Neural cell (in vitro differentiated cells): Measurements from ENCODE around the gene GPR25. TPM values are rescaled to one million over a fixed set of nuclear protein-coding genes. Genes with fewer than 3 reads are reported as not detected.

Experiments
- H2AFZ ChIP-seq: fragments of 200-600, 300-800 bp; sonication (generic), shearing (Covaris generic); 2 replicates; pipeline ENCODE4 v1.6.0; 2014; ENCODE audit warnings: low read depth, mild to moderate bottlenecking, antibody characterized with exemption, low read length, moderate library complexity
- H3F3A ChIP-seq: fragments of 200-600 bp; shearing (Covaris generic); 2 replicates; pipeline ENCODE4 v1.6.1; 2016; ENCODE audit warnings: mild to moderate bottlenecking, moderate library complexity, mixed read lengths, antibody characterized with exemption, low read length; ENCODE audit not compliant: insufficient read depth, poor library complexity, severe bottlenecking
- H3K27ac ChIP-seq: fragments of 200-600, 300-800 bp; sonication (generic), shearing (Covaris generic); 2 replicates; pipeline ENCODE4 v1.5.1; 2014; ENCODE audit warnings: mild to moderate bottlenecking, low read length, moderate library complexity
- H3K27me3 ChIP-seq: fragments of 300-800, 200-600 bp; sonication (generic), shearing (Covaris generic); 2 replicates; pipeline ENCODE4 v1.6.0; 2014; ENCODE audit warnings: mild to moderate bottlenecking, low read depth, low read length, moderate library complexity; ENCODE audit not compliant: insufficient read depth
- H3K36me3 ChIP-seq: fragments of 300-800, 200-600 bp; sonication (generic), shearing (Covaris generic); 2 replicates; pipeline ENCODE4 v1.5.1; 2014; ENCODE audit warnings: mild to moderate bottlenecking, antibody characterized with exemption, low read length, moderate library complexity; ENCODE audit not compliant: insufficient read depth
- H3K4me2 ChIP-seq: fragments of 300-800, 200-600 bp; sonication (generic), shearing (Covaris generic); 2 replicates; pipeline ENCODE4 v1.6.0; 2014; ENCODE audit warnings: mild to moderate bottlenecking, low read length
- H3K4me3 ChIP-seq: fragments of 300-800, 200-600 bp; sonication (generic), shearing (Covaris generic); 2 replicates; pipeline ENCODE4 v1.5.1; 2014; ENCODE audit warnings: mild to moderate bottlenecking, low read length, moderate library complexity
- H3K79me2 ChIP-seq: fragments of 200-600 bp; shearing (Covaris generic); replicated peaks from 2 replicates; pipeline ENCODE4 v1.6.0; 2014; ENCODE audit warnings: mild to moderate bottlenecking, low read length, moderate library complexity; ENCODE audit not compliant: insufficient read depth
- H3K9ac ChIP-seq: fragments of 300-800, 200-600 bp; sonication (generic), shearing (Covaris generic); 2 replicates; pipeline ENCODE4 v1.6.1; 2016; ENCODE audit warnings: mild to moderate bottlenecking, low read length, mixed read lengths
- H3K9me2 ChIP-seq: fragments of 200-600 bp; shearing (Covaris generic); 2 replicates; pipeline ENCODE4 v1.6.1; 2016; ENCODE audit warnings: mild to moderate bottlenecking, low read length, mixed read lengths; ENCODE audit not compliant: insufficient read depth
- H3K9me3 ChIP-seq: fragments of 200-600, 300-800 bp; sonication (generic), shearing (Covaris generic); 2 replicates; pipeline ENCODE4 v1.6.1; 2016; ENCODE audit warnings: mild to moderate bottlenecking, mixed run types, low read length, moderate library complexity, mixed read lengths
- H4K20me1 ChIP-seq: fragments of 200-600 bp; shearing (Covaris generic); 2 replicates; pipeline ENCODE4 v1.6.1; 2016; ENCODE audit warnings: mild to moderate bottlenecking, mixed run types; ENCODE audit not compliant: insufficient read depth
- CTCF ChIP-seq: fragments of 450-650 bp; IDR thresholded peaks from 2 replicates; pipeline ENCODE4 v1.5.1; 2014; ENCODE audit warnings: antibody characterized with exemption, mild to moderate bottlenecking, moderate library complexity; ENCODE audit not compliant: poor library complexity, severe bottlenecking
- EP300 ChIP-seq: fragments of 450-650 bp; conservative IDR thresholded peaks from 2 replicates; pipeline ENCODE4 v1.6.1; 2014; ENCODE audit warnings: antibody characterized with exemption, mild to moderate bottlenecking, moderate library complexity; ENCODE audit not compliant: poor library complexity, severe bottlenecking
- EZH2 ChIP-seq: fragments of 200-600, 300-800 bp; shearing (Covaris generic), sonication (generic); IDR thresholded peaks from 2 replicates; pipeline ENCODE4 v1.6.1; 2014; ENCODE audit warnings: antibody characterized with exemption, low read length, borderline replicate concordance, mild to moderate bottlenecking; ENCODE audit not compliant: insufficient read depth, poor library complexity, severe bottlenecking
- MXI1 ChIP-seq: fragments of 450-650 bp; conservative IDR thresholded peaks from 2 replicates; pipeline ENCODE4 v1.6.1; 2014; ENCODE audit warnings: antibody characterized with exemption, mild to moderate bottlenecking; ENCODE audit not compliant: poor library complexity, severe bottlenecking
- POLR2AphosphoS5 ChIP-seq: IDR thresholded peaks from 2 replicates; pipeline ENCODE4 v1.6.1; 2012
- RAD21 ChIP-seq: fragments of 450-650 bp; conservative IDR thresholded peaks from 2 replicates; pipeline ENCODE4 v1.6.1; 2014; ENCODE audit warnings: antibody characterized with exemption, mild to moderate bottlenecking, moderate library complexity
- REST ChIP-seq: IDR thresholded peaks from 2 replicates; pipeline ENCODE4 v1.6.1; 2012; ENCODE audit warnings: borderline replicate concordance
- SMC3 ChIP-seq: fragments of 450-650 bp; conservative IDR thresholded peaks from 2 replicates; pipeline ENCODE4 v1.6.1; 2014; ENCODE audit warnings: antibody characterized with exemption, mild to moderate bottlenecking, moderate library complexity; ENCODE audit not compliant: poor library complexity
- TAF1 ChIP-seq: IDR thresholded peaks from 2 replicates; pipeline ENCODE4 v1.6.1; 2012; ENCODE audit warnings: low read depth
- polyA plus RNA-seq: library from polyadenylated mRNA; depleted of rRNA; stranded (reverse); fragments of >200 nt; gene quantifications from 2 replicates; pipeline ENCODE4 v1.2.3, GENCODE V29; 2014

The GPR25 gene
- polyA plus RNA-seq, 1 donor from 2014 or later: not detected

- Histone ChIP-seq H3K79me2 (peaks cover 6% of the 10 kb centered on the region), H3K9me2 (no peaks in the 10 kb centered on the region), H3K9ac (no peak overlapping the region), H3K4me2 (no peak overlapping the region), H3K27ac (no peak overlapping the region), H3K36me3 (no peaks in the 10 kb centered on the region), H3K9me3 (no peaks in the 10 kb centered on the region), H4K20me1 (no peaks in the 10 kb centered on the region), H3K27me3 (no peaks in the 10 kb centered on the region), H3K4me3 (no peak overlapping the region), H3F3A (no peaks in the 10 kb centered on the region), H2AFZ (no peak overlapping the region)
- TF ChIP-seq POLR2AphosphoS5: no peak
- no peak for TF ChIP-seq CTCF
- no peak for TF ChIP-seq EZH2
Measured at GRCh38 chr1:200885623-200886402, 13.0 kb downstream of the GPR25 start.

GRCh38 chr1:200886594-200886993, 13.8 kb downstream of the GPR25 start:
- Histone ChIP-seq H3K9me3 (no peaks in the 10 kb centered on the region), H4K20me1 (no peaks in the 10 kb centered on the region), H2AFZ (no peak overlapping the region), H3F3A (no peaks in the 10 kb centered on the region), H3K36me3 (no peaks in the 10 kb centered on the region), H3K9ac (no peak overlapping the region), H3K27me3 (no peaks in the 10 kb centered on the region), H3K27ac (no peak overlapping the region), H3K9me2 (no peaks in the 10 kb centered on the region), H3K4me3 (no peak overlapping the region), H3K4me2 (no peak overlapping the region), H3K79me2 (peaks cover 13% of the 10 kb centered on the region)
- TF ChIP-seq TAF1 (no peak), CTCF (no peak), SMC3 (no peak), MXI1 (no peak), EP300 (no peak), RAD21 (no peak), POLR2AphosphoS5 (no peak), REST (no peak), EZH2 (no peak)
